MCF 10A (cell line): ENCODE measurements around the gene SRGN. TPM values are rescaled to one million over a fixed set of nuclear protein-coding genes. Genes with fewer than 3 reads are reported as not detected.

Source experiments
- BruUV-seq: library from RNA; stranded (reverse); fragments of 400-500 nt; replicated peaks from 2 replicates; lab custom pipeline; 2021; lab: Mats Ljungman, UMichigan
- CTCF ChIA-PET: fragments of 300-600 bp; sonication (Branson Sonifier 250); formaldehyde crosslinking; extraction: SDS; loops from one replicate; lab custom pipeline; 2021; ENCODE audit warnings: antibody characterized with exemption, inconsistent platforms; lab: Yijun Ruan, JAX
- POLR2A ChIA-PET: fragments of 300-600, 350-650 bp; sonication (Branson Sonifier 250); formaldehyde crosslinking; extraction: SDS; loops from one replicate; lab custom pipeline; 2020; ENCODE audit warnings: antibody characterized with exemption, inconsistent platforms; lab: Yijun Ruan, JAX
- DNase-seq: peaks from one replicate; pipeline ENCODE4 v3.0.0-alpha.2; 2018; ENCODE audit not compliant: unreplicated experiment
- H3K27ac Mint-ChIP-seq: one replicate; pipeline ENCODE4 v1.8.0; 2022; ENCODE audit warnings: mild to moderate bottlenecking, low read depth, mixed read lengths; ENCODE audit not compliant: unreplicated experiment
- H3K27me3 Mint-ChIP-seq: one replicate; pipeline ENCODE4 v1.8.0; 2022; ENCODE audit warnings: mixed read lengths; ENCODE audit not compliant: insufficient read depth, unreplicated experiment
- H3K36me3 Mint-ChIP-seq: one replicate; pipeline ENCODE4 v1.8.0; 2022; ENCODE audit warnings: mild to moderate bottlenecking, moderate library complexity, mixed read lengths; ENCODE audit not compliant: insufficient read depth, unreplicated experiment
- H3K4me1 Mint-ChIP-seq: one replicate; pipeline ENCODE4 v1.8.0; 2022; ENCODE audit warnings: mixed read lengths; ENCODE audit not compliant: insufficient read depth, unreplicated experiment
- H3K4me3 Mint-ChIP-seq: one replicate; pipeline ENCODE4 v1.8.0; 2022; ENCODE audit warnings: mild to moderate bottlenecking, moderate library complexity, mixed read lengths; ENCODE audit not compliant: unreplicated experiment
- H3K9me3 Mint-ChIP-seq: one replicate; pipeline ENCODE4 v1.8.0; 2022; ENCODE audit warnings: mixed read lengths; ENCODE audit not compliant: unreplicated experiment
- intact Hi-C: fragments of 100-400 bp; cut with micrococcal nuclease; formaldehyde crosslinking; loops from 2 replicates; pipeline ENCODE4 v1.14.1; 2022
- total RNA-seq: library from RNA; stranded (reverse); gene quantifications from 2 replicates; pipeline ENCODE4 v1.2.3, GENCODE V29; 2022
- TF ChIP-seq, protein P1 (sequence below): fragments of 200-600 bp; IDR thresholded peaks from one replicate; pipeline ENCODE4 v1.8.0; 2022; ENCODE audit warnings: antibody characterized with exemption, mild to moderate bottlenecking; ENCODE audit not compliant: unreplicated experiment

SRGN gene
- total RNA-seq, 1 experiment from 2014 or later: 2.7 TPM

DNA sequence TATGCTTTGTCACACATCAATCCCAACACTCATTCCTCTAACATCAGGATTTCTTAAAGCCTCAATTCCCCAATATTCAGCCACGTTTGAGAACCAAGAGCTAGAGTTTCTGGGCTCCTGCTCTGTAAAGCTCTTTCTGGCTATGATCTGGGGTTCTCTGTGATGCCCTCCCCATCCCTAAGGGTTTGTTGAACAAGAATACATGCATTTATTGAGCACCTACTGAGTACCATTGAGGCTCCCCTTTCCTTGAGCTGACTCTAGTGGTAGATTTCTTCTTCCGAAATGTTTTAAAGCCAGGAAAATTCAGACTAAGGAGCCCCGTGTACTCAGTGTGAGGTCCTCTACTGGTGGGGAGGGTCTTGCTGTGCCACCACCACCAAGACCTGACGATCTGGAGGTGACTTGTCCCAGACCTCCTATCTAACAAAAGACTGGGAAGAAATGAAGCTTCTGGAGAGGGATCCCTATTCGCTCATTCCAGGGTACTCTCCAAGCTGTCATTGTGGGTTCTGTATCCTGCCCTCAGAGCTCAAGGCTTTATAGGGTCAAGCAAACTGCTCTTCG lies 23.1 kb upstream of the SRGN start:
- H3K4me1 Mint-ChIP-seq: peaks cover 15% of the 10 kb centered on the region
- no peak for DNase-seq
- no peaks in the 10 kb centered on the region for H3K9me3 Mint-ChIP-seq
- no TSS peak for BruUV-seq
- ChIA-PET POLR2A (interaction anchor here (0.6 to 1.3 kb wide), 4 partner anchors 11 to 411 kb away, joined by 3 to 4 read pairs (median 3); no protein-coding TSS in a partner anchor), CTCF (interaction anchor here (0.9 to 2.6 kb wide), 4 partner anchors 19 to 59 kb away, joined by 4 to 7 read pairs (median 5); no protein-coding TSS in a partner anchor)
- TF ChIP-seq, protein P1, sequence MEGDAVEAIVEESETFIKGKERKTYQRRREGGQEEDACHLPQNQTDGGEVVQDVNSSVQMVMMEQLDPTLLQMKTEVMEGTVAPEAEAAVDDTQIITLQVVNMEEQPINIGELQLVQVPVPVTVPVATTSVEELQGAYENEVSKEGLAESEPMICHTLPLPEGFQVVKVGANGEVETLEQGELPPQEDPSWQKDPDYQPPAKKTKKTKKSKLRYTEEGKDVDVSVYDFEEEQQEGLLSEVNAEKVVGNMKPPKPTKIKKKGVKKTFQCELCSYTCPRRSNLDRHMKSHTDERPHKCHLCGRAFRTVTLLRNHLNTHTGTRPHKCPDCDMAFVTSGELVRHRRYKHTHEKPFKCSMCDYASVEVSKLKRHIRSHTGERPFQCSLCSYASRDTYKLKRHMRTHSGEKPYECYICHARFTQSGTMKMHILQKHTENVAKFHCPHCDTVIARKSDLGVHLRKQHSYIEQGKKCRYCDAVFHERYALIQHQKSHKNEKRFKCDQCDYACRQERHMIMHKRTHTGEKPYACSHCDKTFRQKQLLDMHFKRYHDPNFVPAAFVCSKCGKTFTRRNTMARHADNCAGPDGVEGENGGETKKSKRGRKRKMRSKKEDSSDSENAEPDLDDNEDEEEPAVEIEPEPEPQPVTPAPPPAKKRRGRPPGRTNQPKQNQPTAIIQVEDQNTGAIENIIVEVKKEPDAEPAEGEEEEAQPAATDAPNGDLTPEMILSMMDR: no peak
- no peaks in the 10 kb centered on the region for H3K36me3 Mint-ChIP-seq
- no peaks in the 10 kb centered on the region for H3K27me3 Mint-ChIP-seq
- intact Hi-C loops: no loop called here
- no peak overlapping the region for H3K27ac Mint-ChIP-seq
- no peak overlapping the region for H3K4me3 Mint-ChIP-seq

DNA sequence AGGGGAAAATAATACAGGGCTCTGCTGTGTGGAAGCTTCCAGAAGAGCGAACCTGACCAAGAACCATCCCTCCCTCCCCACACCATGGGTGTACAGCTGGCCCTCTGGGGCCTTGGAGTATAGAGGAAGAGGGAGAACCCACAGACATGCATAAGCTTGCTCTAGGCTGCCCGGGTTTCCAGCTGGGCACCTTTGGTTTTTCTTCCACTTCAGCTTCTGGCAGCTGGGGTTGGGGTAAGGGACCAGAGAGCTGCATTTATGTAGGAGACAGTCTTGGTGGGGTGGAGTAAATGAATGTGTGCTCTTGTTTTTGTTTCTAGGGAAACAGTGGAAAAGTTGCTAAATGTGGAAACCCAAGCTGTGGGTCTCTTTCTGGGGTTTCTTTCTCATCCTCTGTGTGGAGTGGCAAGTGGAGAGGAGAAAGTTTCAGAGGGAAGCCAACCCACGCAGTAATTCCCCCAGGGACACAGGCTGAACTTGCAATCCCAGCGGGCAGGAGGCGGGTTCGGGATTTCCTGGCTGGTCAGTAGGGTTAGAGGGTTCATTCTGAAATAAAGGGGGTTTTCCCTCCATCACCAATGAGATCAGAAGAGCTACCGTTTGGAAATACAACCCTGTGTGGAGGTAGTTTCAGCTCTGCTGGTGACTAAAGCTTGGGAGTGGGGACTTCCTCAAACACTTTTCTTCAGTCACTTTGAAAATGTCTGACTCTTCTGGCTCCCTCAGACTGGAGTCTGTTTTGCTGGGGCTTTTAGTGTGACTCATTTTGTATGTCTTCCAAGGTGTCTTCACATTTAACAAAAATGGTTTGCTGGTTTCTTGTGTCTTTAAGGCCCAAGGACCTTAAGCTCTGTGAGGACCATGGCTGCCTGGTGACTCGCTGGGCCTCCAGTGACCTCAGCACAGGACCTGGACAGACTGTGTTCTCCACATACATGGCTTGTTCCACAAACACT lies 22.2 kb upstream of the SRGN start:
- peak; percentile 49 for DNase-seq
- ChIA-PET POLR2A (interaction anchor here (0.6 to 1.3 kb wide), 5 partner anchors 12 to 410 kb away, joined by 3 to 4 read pairs (median 3); no protein-coding TSS in a partner anchor), CTCF (interaction anchor here (0.6 to 2.6 kb wide), 6 partner anchors 20 to 941 kb away, joined by 3 to 7 read pairs (median 4); no protein-coding TSS in a partner anchor)
- intact Hi-C loops: no loop called here
- Mint-ChIP-seq H3K4me3 (no peak overlapping the region), H3K9me3 (no peaks in the 10 kb centered on the region), H3K36me3 (no peaks in the 10 kb centered on the region), H3K4me1 (peaks cover 15% of the 10 kb centered on the region), H3K27me3 (no peaks in the 10 kb centered on the region), H3K27ac (peak overlapping the region; percentile 17)
- BruUV-seq: no TSS peak
- TF ChIP-seq, protein P1: no peak

DNA sequence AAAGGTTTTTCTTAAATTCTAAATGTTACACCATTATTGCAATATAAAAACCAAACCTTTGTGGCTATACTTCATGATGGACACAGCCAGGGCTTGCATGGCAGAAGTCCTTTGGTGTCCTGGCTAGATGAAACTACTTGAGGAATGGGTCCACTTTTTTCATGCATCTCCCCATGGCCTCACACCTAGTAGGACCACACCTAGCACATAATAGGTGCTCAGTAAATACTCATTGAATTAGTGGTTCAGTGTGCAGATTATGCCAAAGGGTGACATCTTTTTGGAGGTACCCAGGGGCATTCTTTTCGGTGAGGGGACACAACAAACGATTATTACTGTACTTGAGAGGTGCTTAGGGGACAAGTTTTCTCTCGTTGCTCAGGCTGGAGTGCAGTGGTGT lies 20.7 kb upstream of the SRGN start:
- H3K4me1 Mint-ChIP-seq: peaks cover 15% of the 10 kb centered on the region
- TF ChIP-seq, protein P1: no peak
- no peaks in the 10 kb centered on the region for H3K27me3 Mint-ChIP-seq
- H3K9me3 Mint-ChIP-seq: no peaks in the 10 kb centered on the region
- DNase-seq: no peak
- POLR2A ChIA-PET: no interaction called here
- no peak overlapping the region for H3K27ac Mint-ChIP-seq
- no peaks in the 10 kb centered on the region for H3K36me3 Mint-ChIP-seq
- CTCF ChIA-PET: no interaction called here
- no TSS peak for BruUV-seq
- no peak overlapping the region for H3K4me3 Mint-ChIP-seq
- intact Hi-C loops: no loop called here

DNA sequence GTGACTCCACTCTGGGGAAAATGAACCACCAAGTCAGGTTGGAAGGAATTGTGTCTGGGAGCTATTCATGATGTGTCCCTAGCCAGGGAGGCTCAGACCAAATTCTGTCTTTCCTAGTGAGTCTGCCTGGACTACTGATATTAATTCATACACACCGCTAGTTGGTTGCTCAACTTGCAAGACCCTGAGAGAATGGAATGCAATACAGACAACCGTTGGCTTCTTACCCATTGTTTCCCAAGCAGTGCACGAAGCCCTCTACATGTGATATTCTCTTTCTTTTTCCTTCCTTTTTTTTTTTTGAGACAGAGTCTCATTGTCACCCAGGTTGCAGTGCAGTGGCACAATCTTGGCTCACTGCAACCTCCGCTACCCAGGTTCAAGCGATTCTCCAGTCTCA lies 19.4 kb upstream of the SRGN start:
- peaks cover 15% of the 10 kb centered on the region for H3K4me1 Mint-ChIP-seq
- H3K27ac Mint-ChIP-seq: no peak overlapping the region
- intact Hi-C loops: no loop called here
- POLR2A ChIA-PET: no interaction called here
- TF ChIP-seq, protein P1: no peak
- BruUV-seq: no TSS peak
- H3K27me3 Mint-ChIP-seq: no peaks in the 10 kb centered on the region
- no peaks in the 10 kb centered on the region for H3K9me3 Mint-ChIP-seq
- no peaks in the 10 kb centered on the region for H3K36me3 Mint-ChIP-seq
- CTCF ChIA-PET: no interaction called here
- no peak overlapping the region for H3K4me3 Mint-ChIP-seq
- DNase-seq: no peak
